ENCODE results near the gene PCDHA4. TPM values are rescaled to one million over a fixed set of nuclear protein-coding genes. Genes with fewer than 3 reads are reported as not detected.
"Not testable (repeated sequence)": the region's sequence is repeated elsewhere in the genome, so short reads cannot be mapped to it uniquely, and the experiment has no call there.

Gene PCDHA4
- total RNA-seq, 1 donor from 2014 or later: not detected

- Mint-ChIP-seq H3K9me3 (peaks cover 43% of the 10 kb centered on the region), H3K4me3 (no peak overlapping the region), H3K36me3 (ENCODE audit: low read depth) (peaks cover 2% of the 10 kb centered on the region), H3K27ac (no peak overlapping the region), H3K27me3 (ENCODE audit: insufficient read depth) (peaks cover 2% of the 10 kb centered on the region), H3K4me1 (ENCODE audit: low read depth) (no peaks in the 10 kb centered on the region)
- intact Hi-C loops (cut with micrococcal nuclease): no loop called here
- DNase-seq (ENCODE audit: low spot score): no peak
These were observed 21.5 kb downstream of the PCDHA4 start for GRCh38 chr5:140828362-140828737.

GRCh38 chr5:140829511-140830501, 22.9 kb downstream of the PCDHA4 start:
- not testable (repeated sequence) for H3K36me3 Mint-ChIP-seq (ENCODE audit: low read depth); H3K27ac Mint-ChIP-seq; H3K27me3 Mint-ChIP-seq (ENCODE audit: insufficient read depth); H3K4me1 Mint-ChIP-seq (ENCODE audit: low read depth); H3K4me3 Mint-ChIP-seq; DNase-seq (ENCODE audit: low spot score)
- H3K9me3 Mint-ChIP-seq: peaks cover 43% of the 10 kb centered on the region
- intact Hi-C loops (cut with micrococcal nuclease): loop anchor here (5.0 kb wide), 1 partner anchor 47 kb away; the partner anchor contains the start of gene PCDHA12

GRCh38 chr5:140833993-140834392, 27.1 kb downstream of the PCDHA4 start, which contains the start of gene PCDHA7:
PCDHA7 (plus strand) TSS chr5:140834269; CDS start chr5:140834384, 115 bp downstream.
- intact Hi-C loops (cut with micrococcal nuclease): loop anchor here (5.0 kb wide), 1 partner anchor 43 kb away; the partner anchor contains the start of gene PCDHA12

GRCh38 chr5:140834439-140835008, 27.7 kb downstream of the PCDHA4 start:
- not testable (repeated sequence) for H3K36me3 Mint-ChIP-seq (ENCODE audit: low read depth); H3K27me3 Mint-ChIP-seq (ENCODE audit: insufficient read depth); H3K4me1 Mint-ChIP-seq (ENCODE audit: low read depth); DNase-seq (ENCODE audit: low spot score); H3K4me3 Mint-ChIP-seq; H3K27ac Mint-ChIP-seq
- peaks cover 24% of the 10 kb centered on the region for H3K9me3 Mint-ChIP-seq
- intact Hi-C loops (cut with micrococcal nuclease): loop anchor here (5.0 kb wide), 1 partner anchor 43 kb away; the partner anchor contains the start of gene PCDHA12

More at GRCh38 chr5:140833993-140834392, 27.1 kb downstream of the PCDHA4 start, which contains the start of gene PCDHA7:
- no peak within 1 kb of the TSS for H3K4me3 Mint-ChIP-seq
- H3K36me3 Mint-ChIP-seq (ENCODE audit: low read depth): no peaks in the 10 kb centered on the region
- no peak for DNase-seq (ENCODE audit: low spot score)
- H3K4me1 Mint-ChIP-seq (ENCODE audit: low read depth): no peaks in the 10 kb centered on the region
- no peaks in the 10 kb centered on the region for H3K27me3 Mint-ChIP-seq (ENCODE audit: insufficient read depth)
- no peak within 1 kb of the TSS for H3K27ac Mint-ChIP-seq
- H3K9me3 Mint-ChIP-seq: peaks cover 23% of the 10 kb centered on the region

GRCh38 chr5:140835622-140836510, 29.0 kb downstream of the PCDHA4 start:
- Mint-ChIP-seq H3K4me3 (no peak overlapping the region), H3K9me3 (peaks cover 29% of the 10 kb centered on the region), H3K4me1 (ENCODE audit: low read depth) (no peaks in the 10 kb centered on the region), H3K27ac (no peak overlapping the region), H3K36me3 (ENCODE audit: low read depth) (no peaks in the 10 kb centered on the region), H3K27me3 (ENCODE audit: insufficient read depth) (no peaks in the 10 kb centered on the region)
- intact Hi-C loops (cut with micrococcal nuclease): no loop called here
- no peak for DNase-seq (ENCODE audit: low spot score)

GRCh38 chr5:140840978-140841962, 34.4 kb downstream of the PCDHA4 start, which contains the start of gene PCDHA8:
PCDHA8 (plus strand) TSS chr5:140841187; CDS start chr5:140841322, 135 bp downstream.
- H3K36me3 Mint-ChIP-seq (ENCODE audit: low read depth): no peaks in the 10 kb centered on the region
- H3K9me3 Mint-ChIP-seq: peaks cover 27% of the 10 kb centered on the region
- H3K27ac Mint-ChIP-seq: no peak within 1 kb of the TSS
- DNase-seq (ENCODE audit: low spot score): no peak
- intact Hi-C loops (cut with micrococcal nuclease): loop anchor here (5.0 to 10.0 kb wide), 2 partner anchors 39 to 574 kb away; partner anchors contain the start of genes PCDHA3, PCDHGA10 and PCDHGB7
- no peaks in the 10 kb centered on the region for H3K27me3 Mint-ChIP-seq (ENCODE audit: insufficient read depth)
- no peak within 1 kb of the TSS for H3K4me3 Mint-ChIP-seq
- no peaks in the 10 kb centered on the region for H3K4me1 Mint-ChIP-seq (ENCODE audit: low read depth)

GRCh38 chr5:140842798-140843733, 36.2 kb downstream of the PCDHA4 start:
- intact Hi-C loops (cut with micrococcal nuclease): loop anchor here (5.0 to 10.0 kb wide), 2 partner anchors 41 to 572 kb away; partner anchors contain the start of genes PCDHA3, PCDHGA10 and PCDHGB7
- Mint-ChIP-seq H3K27me3 (ENCODE audit: insufficient read depth) (no peaks in the 10 kb centered on the region), H3K36me3 (ENCODE audit: low read depth) (no peaks in the 10 kb centered on the region), H3K4me1 (ENCODE audit: low read depth) (no peaks in the 10 kb centered on the region), H3K9me3 (peaks cover 33% of the 10 kb centered on the region), H3K27ac (no peak overlapping the region), H3K4me3 (no peak overlapping the region)
- no peak for DNase-seq (ENCODE audit: low spot score)

GRCh38 chr5:140848139-140849102, 41.6 kb downstream of the PCDHA4 start, which contains the start of gene PCDHA9:
PCDHA9 (plus strand) TSS chr5:140848382; CDS start chr5:140848496, 114 bp downstream.
- H3K4me1 Mint-ChIP-seq (ENCODE audit: low read depth); H3K36me3 Mint-ChIP-seq (ENCODE audit: low read depth); DNase-seq (ENCODE audit: low spot score); H3K27me3 Mint-ChIP-seq (ENCODE audit: insufficient read depth); H3K4me3 Mint-ChIP-seq; H3K27ac Mint-ChIP-seq: not testable (repeated sequence)
- H3K9me3 Mint-ChIP-seq: peaks cover 17% of the 10 kb centered on the region
- intact Hi-C loops (cut with micrococcal nuclease): loop anchor here (10.0 kb wide), 1 partner anchor 566 kb away; the partner anchor contains the start of genes PCDHGA10 and PCDHGB7

GRCh38 chr5:140849831-140850634, 43.2 kb downstream of the PCDHA4 start:
- not testable (repeated sequence) for DNase-seq (ENCODE audit: low spot score); H3K27me3 Mint-ChIP-seq (ENCODE audit: insufficient read depth); H3K4me3 Mint-ChIP-seq; H3K36me3 Mint-ChIP-seq (ENCODE audit: low read depth); H3K4me1 Mint-ChIP-seq (ENCODE audit: low read depth); H3K27ac Mint-ChIP-seq
- intact Hi-C loops (cut with micrococcal nuclease): loop anchor here (10.0 kb wide), 1 partner anchor 565 kb away; the partner anchor contains the start of genes PCDHGA10 and PCDHGB7
- H3K9me3 Mint-ChIP-seq: peaks cover 22% of the 10 kb centered on the region

All from activated T-helper 1 cell treated with anti-CD3 and anti-CD28 coated beads, Interleukin-12 subunit alpha, Interleukin-12 subunit beta, Interleukin-2, Interleukin-4 antibody, amounts not matched to agents 30 ng/mL and 10 ng/mL and 1 ng/mL, durations not matched to agents 14 hours and 24 hours and 36 hours (primary cell).